Measurements from ENCODE around the gene G2E3.

DNA sequence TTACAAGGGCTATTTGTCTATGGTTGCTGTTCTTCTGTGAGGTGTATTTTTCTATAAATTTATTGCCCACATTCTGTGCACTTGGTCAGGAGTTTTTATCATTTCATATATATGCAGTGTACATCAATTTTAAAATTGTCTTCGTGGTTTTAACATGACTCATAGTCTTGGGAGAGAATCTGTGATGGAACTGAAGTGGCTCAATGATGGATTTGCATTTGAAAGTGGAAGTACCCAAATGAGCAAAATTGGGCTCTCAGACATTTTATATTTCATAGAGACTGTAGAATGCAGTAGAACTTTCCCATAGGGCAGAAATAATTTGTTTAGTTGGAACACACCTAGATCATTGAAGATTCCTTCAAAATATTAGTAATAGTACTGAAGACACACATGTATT, 61.2 kb downstream of the G2E3 start:
- TF ChIP-seq, protein P1, sequence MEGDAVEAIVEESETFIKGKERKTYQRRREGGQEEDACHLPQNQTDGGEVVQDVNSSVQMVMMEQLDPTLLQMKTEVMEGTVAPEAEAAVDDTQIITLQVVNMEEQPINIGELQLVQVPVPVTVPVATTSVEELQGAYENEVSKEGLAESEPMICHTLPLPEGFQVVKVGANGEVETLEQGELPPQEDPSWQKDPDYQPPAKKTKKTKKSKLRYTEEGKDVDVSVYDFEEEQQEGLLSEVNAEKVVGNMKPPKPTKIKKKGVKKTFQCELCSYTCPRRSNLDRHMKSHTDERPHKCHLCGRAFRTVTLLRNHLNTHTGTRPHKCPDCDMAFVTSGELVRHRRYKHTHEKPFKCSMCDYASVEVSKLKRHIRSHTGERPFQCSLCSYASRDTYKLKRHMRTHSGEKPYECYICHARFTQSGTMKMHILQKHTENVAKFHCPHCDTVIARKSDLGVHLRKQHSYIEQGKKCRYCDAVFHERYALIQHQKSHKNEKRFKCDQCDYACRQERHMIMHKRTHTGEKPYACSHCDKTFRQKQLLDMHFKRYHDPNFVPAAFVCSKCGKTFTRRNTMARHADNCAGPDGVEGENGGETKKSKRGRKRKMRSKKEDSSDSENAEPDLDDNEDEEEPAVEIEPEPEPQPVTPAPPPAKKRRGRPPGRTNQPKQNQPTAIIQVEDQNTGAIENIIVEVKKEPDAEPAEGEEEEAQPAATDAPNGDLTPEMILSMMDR (IDR thresholded peaks at IDR 0.05) = no peak
- TF ChIP-seq POLR2A (IDR thresholded peaks at IDR 0.05) = no peak

Data from body of pancreas (tissue), 4 donors.